ENCODE results near the gene ROBO1. TPM values are rescaled to one million over a fixed set of nuclear protein-coding genes. Genes with fewer than 3 reads are reported as not detected.

The ROBO1 gene
- total RNA-seq, 1 experiment from 2014 or later, result 35.5 TPM

DNA sequence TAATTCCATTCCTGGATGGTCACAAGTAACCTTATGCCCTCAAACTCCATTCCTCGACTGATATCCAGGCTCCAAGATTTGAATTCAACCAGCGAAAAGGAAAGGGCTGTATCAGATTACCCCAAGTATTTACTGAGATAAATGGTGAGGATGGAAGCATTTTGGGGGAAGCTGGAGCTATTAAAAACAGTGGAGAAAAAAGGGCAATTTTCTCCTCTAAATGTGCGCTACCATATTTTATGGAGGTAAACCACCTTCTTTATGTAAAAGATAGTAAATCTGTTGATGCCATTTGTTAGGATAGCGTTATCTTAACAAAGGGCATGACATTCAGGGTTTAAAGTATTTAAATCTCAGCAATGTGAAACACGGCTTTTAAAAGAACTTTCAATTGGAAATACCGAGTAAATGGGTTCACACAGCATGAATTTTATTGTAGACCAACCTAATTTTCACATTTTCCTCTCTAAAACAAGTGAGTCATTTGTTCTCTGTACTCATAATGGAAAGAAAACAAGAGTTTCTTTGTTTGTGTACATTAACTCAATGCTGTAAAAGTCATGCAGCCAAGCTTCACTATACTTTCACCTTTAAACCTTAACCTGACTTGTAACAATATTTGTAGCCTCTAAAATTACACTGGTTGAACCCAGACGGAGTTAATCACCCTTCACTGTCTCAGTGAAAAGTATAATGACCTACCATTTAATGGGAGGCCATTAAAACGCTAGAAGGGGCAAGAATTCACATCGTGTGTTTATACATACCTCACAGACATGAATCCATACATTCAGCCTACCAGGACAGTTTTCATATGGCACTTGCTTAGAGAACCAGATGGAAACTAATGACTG is 773.4 kb downstream of the ROBO1 start:
- Histone ChIP-seq H3F3A (ENCODE audit: low read length, unreplicated experiment) (no peaks in the 10 kb centered on the region), H3K4me1 (ENCODE audit: insufficient read depth, low read length) (peaks cover 28% of the 10 kb centered on the region), H3K9ac (ENCODE audit: low read length) (no peak overlapping the region), H4K20me1 (ENCODE audit: low read length) (no peaks in the 10 kb centered on the region), H3K9me3 (ENCODE audit: low read length) (no peaks in the 10 kb centered on the region), H3K9me2 (replicated peaks; ENCODE audit: low read length) (no peaks in the 10 kb centered on the region), H3K27me3 (ENCODE audit: low read length) (no peaks in the 10 kb centered on the region), H3K79me2 (ENCODE audit: low read length) (no peaks in the 10 kb centered on the region), H3K4me3 (ENCODE audit: low read length) (no peak overlapping the region), H3K4me2 (ENCODE audit: low read length) (peak overlapping the region; percentile 13), H3K27ac (ENCODE audit: low read length) (peak overlapping the region; percentile 37), H2AFZ (ENCODE audit: low read length) (no peak overlapping the region), H3K36me3 (ENCODE audit: low read depth, low read length) (no peaks in the 10 kb centered on the region)
- peak; percentile 71 for ATAC-seq
- BruUV-seq (replicated peaks), result no TSS peak
- ChIA-PET POLR2A (ENCODE audit: unreplicated experiment) (no interaction called here), CTCF (no interaction called here)
- TF ChIP-seq, protein P1, sequence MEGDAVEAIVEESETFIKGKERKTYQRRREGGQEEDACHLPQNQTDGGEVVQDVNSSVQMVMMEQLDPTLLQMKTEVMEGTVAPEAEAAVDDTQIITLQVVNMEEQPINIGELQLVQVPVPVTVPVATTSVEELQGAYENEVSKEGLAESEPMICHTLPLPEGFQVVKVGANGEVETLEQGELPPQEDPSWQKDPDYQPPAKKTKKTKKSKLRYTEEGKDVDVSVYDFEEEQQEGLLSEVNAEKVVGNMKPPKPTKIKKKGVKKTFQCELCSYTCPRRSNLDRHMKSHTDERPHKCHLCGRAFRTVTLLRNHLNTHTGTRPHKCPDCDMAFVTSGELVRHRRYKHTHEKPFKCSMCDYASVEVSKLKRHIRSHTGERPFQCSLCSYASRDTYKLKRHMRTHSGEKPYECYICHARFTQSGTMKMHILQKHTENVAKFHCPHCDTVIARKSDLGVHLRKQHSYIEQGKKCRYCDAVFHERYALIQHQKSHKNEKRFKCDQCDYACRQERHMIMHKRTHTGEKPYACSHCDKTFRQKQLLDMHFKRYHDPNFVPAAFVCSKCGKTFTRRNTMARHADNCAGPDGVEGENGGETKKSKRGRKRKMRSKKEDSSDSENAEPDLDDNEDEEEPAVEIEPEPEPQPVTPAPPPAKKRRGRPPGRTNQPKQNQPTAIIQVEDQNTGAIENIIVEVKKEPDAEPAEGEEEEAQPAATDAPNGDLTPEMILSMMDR (conservative IDR thresholded peaks at IDR 0.05; ENCODE audit: low read depth, low read length), result no peak
- TF ChIP-seq EZH2 (IDR thresholded peaks at IDR 0.05; ENCODE audit: low read length, unreplicated experiment), result no peak
- peak; percentile 34 for DNase-seq
- intact Hi-C loops (cut with micrococcal nuclease), result loop anchor here (5.0 kb wide), 1 partner anchor 38 kb away; no protein-coding TSS in a partner anchor

DNA sequence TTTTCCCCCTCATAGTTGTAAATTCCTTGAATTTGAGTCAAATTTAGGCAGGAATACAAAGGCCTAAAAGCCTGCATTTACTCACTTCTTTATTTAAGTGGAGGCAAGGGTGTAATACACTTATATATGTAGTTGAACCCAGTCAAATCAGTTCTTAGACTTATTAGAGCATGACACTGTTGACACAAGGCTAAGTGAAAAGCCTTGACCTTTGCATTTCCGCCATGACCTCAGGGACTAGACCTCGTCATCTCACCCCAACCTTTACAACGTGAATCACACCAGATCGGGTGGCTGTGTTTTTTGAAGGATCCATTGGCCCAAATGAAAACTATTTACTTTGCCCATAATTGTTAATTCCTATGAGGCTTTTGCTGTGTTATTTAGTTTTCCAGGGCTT is 774.4 kb downstream of the ROBO1 start:
- Histone ChIP-seq H3K4me1 (ENCODE audit: insufficient read depth, low read length) (peaks cover 33% of the 10 kb centered on the region), H3K4me2 (ENCODE audit: low read length) (no peak overlapping the region), H3K27me3 (ENCODE audit: low read length) (no peaks in the 10 kb centered on the region), H3F3A (ENCODE audit: low read length, unreplicated experiment) (no peaks in the 10 kb centered on the region), H3K4me3 (ENCODE audit: low read length) (no peak overlapping the region), H3K27ac (ENCODE audit: low read length) (no peak overlapping the region), H3K9me3 (ENCODE audit: low read length) (no peaks in the 10 kb centered on the region), H3K9me2 (replicated peaks; ENCODE audit: low read length) (no peaks in the 10 kb centered on the region), H4K20me1 (ENCODE audit: low read length) (no peaks in the 10 kb centered on the region), H3K79me2 (ENCODE audit: low read length) (no peaks in the 10 kb centered on the region), H3K36me3 (ENCODE audit: low read depth, low read length) (no peaks in the 10 kb centered on the region), H3K9ac (ENCODE audit: low read length) (no peak overlapping the region), H2AFZ (ENCODE audit: low read length) (no peak overlapping the region)
- no TSS peak for BruUV-seq (replicated peaks)
- no peak for ATAC-seq
- CTCF ChIA-PET, result no interaction called here
- intact Hi-C loops (cut with micrococcal nuclease), result loop anchor here (5.0 kb wide), 1 partner anchor 39 kb away; no protein-coding TSS in a partner anchor
- no peak for DNase-seq
- POLR2A ChIA-PET (ENCODE audit: unreplicated experiment), result no interaction called here
- TF ChIP-seq, protein P1 (conservative IDR thresholded peaks at IDR 0.05; ENCODE audit: low read depth, low read length), result no peak
- TF ChIP-seq EZH2phosphoT487 (IDR thresholded peaks at IDR 0.05; ENCODE audit: borderline replicate concordance, low read length) (no peak), EZH2 (IDR thresholded peaks at IDR 0.05; ENCODE audit: low read length, unreplicated experiment) (no peak)

DNA sequence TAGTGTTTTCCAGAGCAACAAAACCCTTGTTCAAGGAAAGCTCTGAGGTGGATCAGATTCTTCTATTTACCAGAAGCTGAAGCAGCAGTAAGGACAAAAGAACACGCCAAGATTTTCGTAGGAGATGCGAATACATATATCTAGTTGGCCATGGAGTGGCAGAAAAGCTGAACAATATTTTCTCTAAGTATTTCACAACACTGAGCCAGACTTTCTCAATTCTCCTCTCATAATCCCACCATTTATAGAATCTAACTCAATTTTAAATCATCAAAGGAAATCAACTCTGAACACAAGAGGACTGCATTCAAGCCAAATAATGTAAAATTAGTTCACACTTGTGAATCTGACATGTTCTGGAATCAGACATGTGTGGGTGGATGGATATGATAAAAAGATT is 775.0 kb downstream of the ROBO1 start:
- H3K4me3 ChIP-seq (ENCODE audit: low read length), result no peak overlapping the region
- peaks cover 38% of the 10 kb centered on the region for H3K4me1 ChIP-seq (ENCODE audit: insufficient read depth, low read length)
- no peaks in the 10 kb centered on the region for H3K27me3 ChIP-seq (ENCODE audit: low read length)
- no peaks in the 10 kb centered on the region for H3K36me3 ChIP-seq (ENCODE audit: low read depth, low read length)
- H2AFZ ChIP-seq (ENCODE audit: low read length), result no peak overlapping the region
- no peaks in the 10 kb centered on the region for H4K20me1 ChIP-seq (ENCODE audit: low read length)
- ATAC-seq (no peak), DNase-seq (no peak)
- H3K9me3 ChIP-seq (ENCODE audit: low read length), result no peaks in the 10 kb centered on the region
- H3K27ac ChIP-seq (ENCODE audit: low read length), result peak overlapping the region; percentile 35
- no peak overlapping the region for H3K9ac ChIP-seq (ENCODE audit: low read length)
- POLR2A ChIA-PET (ENCODE audit: unreplicated experiment), result no interaction called here
- H3K79me2 ChIP-seq (ENCODE audit: low read length), result no peaks in the 10 kb centered on the region
- no TSS peak for BruUV-seq (replicated peaks)
- H3K4me2 ChIP-seq (ENCODE audit: low read length), result peak overlapping the region; percentile 28
- intact Hi-C loops (cut with micrococcal nuclease), result loop anchor here (1.0 to 5.0 kb wide), 2 partner anchors 24 to 39 kb away; no protein-coding TSS in a partner anchor
- no peaks in the 10 kb centered on the region for H3K9me2 ChIP-seq (replicated peaks; ENCODE audit: low read length)
- CTCF ChIA-PET, result interaction anchor here (1.0 kb wide), 1 partner anchor 347 kb away, joined by 3 read pairs; no protein-coding TSS in a partner anchor
- no peaks in the 10 kb centered on the region for H3F3A ChIP-seq (ENCODE audit: low read length, unreplicated experiment)
- no peak for TF ChIP-seq EZH2phosphoT487 (IDR thresholded peaks at IDR 0.05; ENCODE audit: borderline replicate concordance, low read length)
- TF ChIP-seq, protein P1 (conservative IDR thresholded peaks at IDR 0.05; ENCODE audit: low read depth, low read length), result no peak
- TF ChIP-seq EZH2 (IDR thresholded peaks at IDR 0.05; ENCODE audit: low read length, unreplicated experiment), result no peak

Measured in PC-3 (cell line).